HuH-7 (cell line): Measurements from ENCODE around the gene SVBP.
"Not testable (repeated sequence)": the region's sequence is repeated elsewhere in the genome, so short reads cannot be mapped to it uniquely, and the experiment has no call there.

ENCODE experiments used
- DNase-seq: peaks from one replicate; pipeline ENCODE4 v3.0.0; 2011; ENCODE audit warnings: low spot score

SVBP gene, protein sequence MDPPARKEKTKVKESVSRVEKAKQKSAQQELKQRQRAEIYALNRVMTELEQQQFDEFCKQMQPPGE

DNA sequence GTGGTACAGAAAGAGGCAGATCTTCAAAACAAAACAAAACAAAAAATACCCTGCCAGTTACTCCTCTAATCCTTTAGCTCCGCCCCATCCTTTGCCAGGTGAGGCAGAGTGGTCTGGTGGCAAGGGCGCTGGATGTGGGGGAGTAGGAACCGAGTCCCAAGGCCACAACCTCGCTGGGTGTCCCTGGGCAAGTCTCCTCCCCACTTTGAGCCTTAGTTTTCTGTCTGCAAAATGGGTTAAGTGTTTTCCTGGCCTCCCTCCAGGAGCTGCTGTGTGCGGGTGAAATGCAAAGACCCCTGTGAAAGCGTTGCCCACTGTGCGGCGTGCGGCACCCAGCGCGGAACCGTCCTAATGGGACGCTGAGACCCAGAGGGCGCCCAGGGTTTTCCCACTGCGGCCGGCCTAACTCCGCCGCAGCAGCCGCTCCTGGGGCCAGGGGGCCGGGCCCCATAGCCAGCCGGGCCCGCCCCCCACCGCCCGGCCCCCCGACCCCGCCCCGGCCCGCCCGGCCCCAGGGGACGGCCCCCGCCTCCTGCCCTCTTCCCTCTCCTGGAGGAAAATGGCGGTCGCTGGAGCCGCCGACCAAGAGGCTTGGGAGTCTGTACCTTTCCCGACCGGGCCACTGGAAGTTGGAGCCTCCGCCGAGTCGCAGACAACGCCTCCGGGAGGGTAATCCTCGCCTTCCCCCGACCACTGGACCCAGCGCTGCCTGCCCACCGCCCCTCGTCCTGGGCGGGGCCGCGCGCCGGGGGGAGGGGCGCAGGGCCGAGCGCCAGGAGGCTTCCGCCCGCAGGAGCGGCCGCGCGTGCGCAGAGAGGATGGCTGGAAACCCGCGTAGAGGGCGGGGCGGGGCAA, at the start of gene SVBP, which contains the start of gene ERMAP:
SVBP (minus strand) TSS at position 813 of the 855 bp plus-strand sequence. CDS start 853 bp downstream, outside the sequence.
ERMAP (plus strand) TSS at position 538 of the 855 bp plus-strand sequence. CDS start 13,327 bp downstream, outside the sequence.
- peak; percentile 76 for DNase-seq

- DNase-seq, result no peak
Measured at GRCh38 chr1:42866549-42866948, 49.4 kb upstream of the SVBP start.

DNA sequence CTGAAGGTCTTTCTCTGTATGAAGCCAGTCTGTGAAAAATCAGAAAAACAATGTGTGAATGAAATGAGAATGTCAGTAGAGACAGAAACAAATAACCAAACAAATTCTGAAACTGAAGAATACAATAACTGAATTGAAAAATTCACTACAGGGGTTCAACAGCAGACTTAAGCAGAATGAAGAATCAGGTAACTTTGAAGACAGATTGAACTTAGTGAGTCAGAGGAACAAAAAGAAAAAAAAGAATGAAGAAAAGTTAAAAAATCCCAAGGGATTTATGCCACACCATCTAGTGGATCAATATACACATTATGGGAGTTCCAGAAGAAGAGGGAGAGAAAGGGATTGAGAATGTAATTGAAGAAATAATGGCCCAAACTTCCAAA, 43.8 kb upstream of the SVBP start:
- DNase-seq, result no peak

DNA sequence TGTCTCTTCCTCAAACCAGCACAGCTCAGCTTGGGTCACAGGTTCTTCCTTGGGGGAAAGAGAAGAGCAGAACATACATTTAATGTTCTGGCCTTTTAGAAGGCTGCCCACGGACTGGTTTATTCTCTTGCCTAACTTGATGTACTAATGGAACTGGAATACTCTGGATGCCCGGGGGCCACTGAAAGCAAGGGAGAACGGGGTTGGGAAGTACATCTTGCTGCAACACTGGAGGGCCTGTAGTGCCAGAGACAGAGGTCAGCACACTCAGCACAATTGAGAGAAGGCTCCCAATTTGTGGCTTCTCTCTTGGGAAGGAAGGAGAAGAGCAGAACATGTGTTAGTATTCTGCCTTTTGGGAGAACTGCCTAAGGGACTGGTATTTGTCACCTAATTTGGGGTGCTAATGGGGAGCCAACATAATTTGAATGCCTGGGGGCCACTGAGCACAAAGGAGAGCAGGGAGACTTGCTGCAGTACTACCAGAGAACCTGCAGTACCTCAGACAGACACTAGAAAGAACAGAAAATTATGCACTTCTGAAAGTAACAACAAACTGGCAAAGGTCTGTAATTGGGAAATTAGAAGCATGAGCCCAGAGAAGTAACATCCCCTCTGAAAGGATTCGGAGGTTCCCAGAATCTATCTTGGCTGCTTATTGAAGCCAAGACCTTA, 43.3 kb upstream of the SVBP start:
- DNase-seq, result peak; percentile 16

- DNase-seq, result not testable (repeated sequence)
Measured at GRCh38 chr1:42859366-42859765, 42.2 kb upstream of the SVBP start.

- DNase-seq, result not testable (repeated sequence)
Measured at GRCh38 chr1:42856554-42856953, 39.4 kb upstream of the SVBP start.

DNA sequence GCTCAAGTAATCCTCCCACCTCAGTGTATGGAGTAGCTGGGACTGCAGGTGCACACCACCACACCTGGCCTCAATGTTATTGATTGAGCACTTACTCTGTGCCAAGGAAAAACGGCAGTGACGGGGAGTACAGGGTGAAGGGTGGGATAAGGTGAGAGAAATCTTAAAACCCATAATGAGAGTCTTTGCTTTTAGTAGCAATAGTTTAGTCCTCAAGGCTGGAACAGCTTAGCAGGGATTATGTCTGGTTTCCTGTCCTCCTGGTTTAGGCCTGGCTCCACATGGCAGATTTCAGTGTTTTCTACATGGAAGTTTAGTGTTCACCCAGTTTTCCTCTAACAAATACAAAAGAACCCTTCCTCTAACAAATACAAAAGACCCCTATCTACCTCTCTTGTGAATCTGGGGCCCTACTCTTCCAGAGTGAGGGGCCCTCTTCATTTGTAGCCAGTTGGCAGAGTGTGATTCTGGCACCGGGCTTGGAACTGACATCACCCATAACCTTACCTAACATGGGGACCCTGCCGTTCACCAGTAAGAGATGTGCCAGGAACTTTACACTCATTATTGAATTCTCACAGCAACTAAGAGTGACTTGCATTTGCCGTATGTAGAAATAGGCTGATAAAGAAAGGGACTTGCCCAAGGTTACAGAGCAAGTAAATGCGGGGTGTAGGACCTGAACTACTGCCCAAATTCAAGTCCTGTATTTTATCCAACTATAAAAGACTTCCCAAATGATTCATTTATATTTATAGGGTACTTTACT, 36.1 kb upstream of the SVBP start:
- DNase-seq, result no peak

DNA sequence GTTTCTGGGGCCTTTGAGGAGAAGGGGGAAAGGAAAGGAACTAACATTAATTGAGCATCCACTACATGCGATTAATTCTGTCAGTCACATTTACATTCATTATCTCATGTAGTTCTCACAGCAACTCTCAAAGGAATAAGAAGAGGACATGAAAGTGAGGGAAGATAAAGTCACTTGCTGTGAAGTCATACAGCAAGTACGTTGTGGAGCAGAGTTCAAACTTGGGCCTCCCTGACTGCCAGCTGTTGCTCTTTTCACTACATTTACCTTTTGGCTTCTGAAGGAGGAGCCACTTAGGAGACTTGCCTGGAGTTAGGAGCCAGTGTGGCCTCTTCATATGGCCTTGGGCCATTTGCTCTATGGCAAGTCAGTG, 35.4 kb upstream of the SVBP start:
- DNase-seq, result no peak

GRCh38 chr1:42851960-42852607, 34.9 kb upstream of the SVBP start:
- no peak for DNase-seq

DNA sequence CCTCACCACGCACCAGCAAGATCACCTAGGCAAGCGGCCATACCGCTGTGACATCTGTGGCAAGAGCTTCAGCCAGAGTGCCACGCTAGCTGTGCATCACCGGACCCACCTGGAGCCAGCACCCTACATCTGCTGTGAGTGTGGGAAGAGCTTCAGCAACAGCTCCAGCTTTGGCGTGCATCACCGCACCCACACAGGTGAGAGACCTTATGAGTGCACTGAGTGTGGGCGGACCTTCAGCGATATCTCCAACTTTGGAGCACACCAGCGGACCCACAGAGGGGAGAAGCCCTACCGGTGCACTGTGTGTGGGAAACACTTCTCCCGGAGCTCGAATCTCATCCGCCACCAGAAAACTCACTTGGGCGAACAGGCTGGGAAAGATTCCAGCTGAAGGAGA, 34.2 kb upstream of the SVBP start:
- DNase-seq, result no peak

- no peak for DNase-seq
Measured at GRCh38 chr1:42849944-42850343, 32.7 kb upstream of the SVBP start.

GRCh38 chr1:42848823-42849537, 31.8 kb upstream of the SVBP start:
- DNase-seq, result no peak

DNA sequence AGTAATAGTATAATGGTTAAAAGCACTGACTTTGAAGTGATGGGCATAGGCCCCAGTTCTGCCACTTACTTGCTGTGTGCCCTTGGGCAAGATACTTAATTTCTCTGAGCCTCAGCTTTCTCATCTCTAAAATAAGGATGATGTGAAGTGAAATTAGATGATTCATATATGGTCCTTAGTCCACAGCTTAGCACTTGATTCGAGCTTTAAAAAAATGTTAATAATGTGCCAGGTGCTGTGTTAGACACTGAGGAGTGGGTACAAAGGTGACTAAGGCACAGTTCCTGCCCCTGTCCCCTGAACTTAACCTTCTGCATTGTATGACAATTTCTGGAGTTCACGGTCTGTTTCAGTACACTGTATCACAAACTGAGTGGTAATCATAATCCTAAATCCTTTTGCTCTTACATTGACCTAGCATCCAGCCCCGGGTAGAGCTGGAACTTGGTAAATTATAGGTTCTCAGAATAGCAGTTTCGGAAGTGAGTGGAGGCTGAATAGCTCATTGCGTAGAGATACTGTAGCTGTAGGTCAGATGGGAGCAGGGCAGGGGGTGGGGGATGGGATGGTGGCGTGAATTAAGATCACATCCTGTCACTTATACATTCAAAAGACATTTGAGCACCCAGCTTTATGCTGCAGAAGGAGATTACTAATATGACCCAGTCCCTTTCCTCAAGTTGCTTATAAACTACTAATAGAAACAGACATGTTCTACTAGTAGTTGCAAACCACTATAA, 30.7 kb upstream of the SVBP start:
- no peak for DNase-seq

- DNase-seq, result no peak
Measured at GRCh38 chr1:42847111-42847595, 30.0 kb upstream of the SVBP start.

GRCh38 chr1:42846257-42847110, 29.3 kb upstream of the SVBP start, which contains the start of gene ZNF691:
ZNF691 (plus strand) TSS chr1:42846613; CDS start chr1:42849659, 3,046 bp downstream.
- peak; percentile 96 for DNase-seq

- no peak for DNase-seq
Measured at GRCh38 chr1:42845866-42846256, 28.7 kb upstream of the SVBP start.

DNA sequence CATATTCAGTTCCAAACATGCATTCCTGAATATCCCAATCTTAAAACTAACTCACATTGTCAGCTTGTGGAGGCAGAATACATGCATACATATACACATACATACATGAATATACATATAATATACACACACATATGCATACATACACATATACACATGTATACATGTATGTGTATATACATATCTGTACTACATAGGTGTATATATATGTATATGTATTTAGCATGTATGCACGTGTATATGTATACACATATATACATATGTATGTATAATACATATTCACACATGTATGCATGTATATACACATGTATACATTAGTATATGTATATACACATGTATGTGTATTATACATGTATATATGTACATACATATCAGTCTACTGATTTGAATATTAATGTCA, 28.0 kb upstream of the SVBP start:
- no peak for DNase-seq

GRCh38 chr1:42844592-42845140, 27.5 kb upstream of the SVBP start:
- no peak for DNase-seq
